Measurements from ENCODE around the gene PRH1.

DNA sequence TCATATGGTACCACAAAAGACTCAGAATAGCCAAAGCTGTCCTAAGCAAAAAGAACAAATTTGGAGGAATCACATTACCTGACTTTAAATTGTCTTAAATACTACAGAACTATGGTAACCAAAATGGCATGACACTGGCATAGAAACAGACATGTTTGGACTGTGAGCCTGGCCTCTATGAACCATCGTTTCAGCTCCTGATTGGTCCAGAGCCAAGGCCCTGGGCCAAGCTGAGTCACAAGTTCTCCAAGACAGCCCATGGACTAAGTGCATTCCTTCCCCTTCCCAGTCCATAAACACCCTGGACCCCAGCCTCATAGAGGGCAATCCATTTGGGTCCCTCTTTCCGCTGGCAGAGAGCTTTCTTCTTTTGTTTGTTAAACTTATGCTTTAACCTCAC lies 22.7 kb downstream of the PRH1 start:
- TF ChIP-seq, protein P1, sequence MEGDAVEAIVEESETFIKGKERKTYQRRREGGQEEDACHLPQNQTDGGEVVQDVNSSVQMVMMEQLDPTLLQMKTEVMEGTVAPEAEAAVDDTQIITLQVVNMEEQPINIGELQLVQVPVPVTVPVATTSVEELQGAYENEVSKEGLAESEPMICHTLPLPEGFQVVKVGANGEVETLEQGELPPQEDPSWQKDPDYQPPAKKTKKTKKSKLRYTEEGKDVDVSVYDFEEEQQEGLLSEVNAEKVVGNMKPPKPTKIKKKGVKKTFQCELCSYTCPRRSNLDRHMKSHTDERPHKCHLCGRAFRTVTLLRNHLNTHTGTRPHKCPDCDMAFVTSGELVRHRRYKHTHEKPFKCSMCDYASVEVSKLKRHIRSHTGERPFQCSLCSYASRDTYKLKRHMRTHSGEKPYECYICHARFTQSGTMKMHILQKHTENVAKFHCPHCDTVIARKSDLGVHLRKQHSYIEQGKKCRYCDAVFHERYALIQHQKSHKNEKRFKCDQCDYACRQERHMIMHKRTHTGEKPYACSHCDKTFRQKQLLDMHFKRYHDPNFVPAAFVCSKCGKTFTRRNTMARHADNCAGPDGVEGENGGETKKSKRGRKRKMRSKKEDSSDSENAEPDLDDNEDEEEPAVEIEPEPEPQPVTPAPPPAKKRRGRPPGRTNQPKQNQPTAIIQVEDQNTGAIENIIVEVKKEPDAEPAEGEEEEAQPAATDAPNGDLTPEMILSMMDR (IDR thresholded peaks at IDR 0.05): no peak
- TF ChIP-seq POLR2A (IDR thresholded peaks at IDR 0.05): no peak
